ENCODE data around the gene RGP1.

The RGP1 gene

DNA sequence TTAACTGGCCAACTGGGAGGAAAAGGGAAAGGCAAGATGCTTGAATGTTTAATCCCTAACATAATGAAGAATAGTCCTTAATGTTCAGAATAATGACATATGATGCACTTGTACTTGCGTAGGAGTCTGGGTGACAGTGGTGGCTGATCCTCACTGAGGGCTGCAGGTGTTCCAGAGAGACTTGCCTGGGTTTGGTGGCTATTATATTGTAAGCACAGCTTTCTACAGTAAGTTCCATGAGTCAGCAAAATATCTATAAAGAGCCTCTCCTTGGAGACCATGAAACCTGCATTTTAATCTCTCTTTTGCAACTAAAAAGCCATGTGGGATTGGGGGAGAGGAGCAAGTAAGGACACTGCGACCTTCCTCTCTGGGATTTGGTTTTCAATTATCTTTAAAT lies 40.5 kb downstream of the RGP1 start:
- Mint-ChIP-seq H3K27me3 (ENCODE audit: low read depth) (no peaks in the 10 kb centered on the region), H3K36me3 (ENCODE audit: low read depth) (peaks cover 13% of the 10 kb centered on the region), H3K27ac (no peak overlapping the region), H3K9me3 (no peaks in the 10 kb centered on the region), H3K4me1 (ENCODE audit: low read depth) (peaks cover 11% of the 10 kb centered on the region), H3K4me3 (no peak overlapping the region)
- no peak for DNase-seq (ENCODE audit: low spot score)

- peaks cover 13% of the 10 kb centered on the region for H3K36me3 Mint-ChIP-seq (ENCODE audit: low read depth)
- no peak for DNase-seq (ENCODE audit: low spot score)
These were observed 40.9 kb downstream of the RGP1 start for GRCh38 chr9:35790025-35790384.

GRCh38 chr9:35790385-35791296 lies 41.6 kb downstream of the RGP1 start:
- H3K4me3 Mint-ChIP-seq: no peak overlapping the region
- H3K27me3 Mint-ChIP-seq (ENCODE audit: low read depth): no peaks in the 10 kb centered on the region
- no peaks in the 10 kb centered on the region for H3K9me3 Mint-ChIP-seq
- no peak overlapping the region for H3K27ac Mint-ChIP-seq
- H3K4me1 Mint-ChIP-seq (ENCODE audit: low read depth): peaks cover 16% of the 10 kb centered on the region
- DNase-seq (ENCODE audit: low spot score): peak; percentile 31
- peaks cover 13% of the 10 kb centered on the region for H3K36me3 Mint-ChIP-seq (ENCODE audit: low read depth)

More at GRCh38 chr9:35790025-35790384, 40.9 kb downstream of the RGP1 start:
- no peak overlapping the region for H3K27ac Mint-ChIP-seq
- H3K9me3 Mint-ChIP-seq: no peaks in the 10 kb centered on the region
- H3K4me1 Mint-ChIP-seq (ENCODE audit: low read depth): peaks cover 13% of the 10 kb centered on the region
- H3K4me3 Mint-ChIP-seq: no peak overlapping the region
- H3K27me3 Mint-ChIP-seq (ENCODE audit: low read depth): no peaks in the 10 kb centered on the region

- no peaks in the 10 kb centered on the region for H3K27me3 Mint-ChIP-seq (ENCODE audit: low read depth)
- peaks cover 8% of the 10 kb centered on the region for H3K36me3 Mint-ChIP-seq (ENCODE audit: low read depth)
- H3K4me1 Mint-ChIP-seq (ENCODE audit: low read depth): peaks cover 19% of the 10 kb centered on the region
- H3K4me3 Mint-ChIP-seq: no peak within 1 kb of the TSS
- DNase-seq (ENCODE audit: low spot score): no peak
- H3K27ac Mint-ChIP-seq: no peak within 1 kb of the TSS
- no peaks in the 10 kb centered on the region for H3K9me3 Mint-ChIP-seq
These were observed 42.3 kb downstream of the RGP1 start, which contains the start of gene NPR2 for GRCh38 chr9:35791297-35791921. Gene NPR2, plus strand, starts transcription at chr9:35791591. Its CDS starts 818 bp downstream, at chr9:35792409.

- no peak for DNase-seq (ENCODE audit: low spot score)
- Mint-ChIP-seq H3K36me3 (ENCODE audit: low read depth) (peaks cover 7% of the 10 kb centered on the region), H3K4me3 (no peak overlapping the region), H3K9me3 (no peaks in the 10 kb centered on the region), H3K4me1 (ENCODE audit: low read depth) (peaks cover 22% of the 10 kb centered on the region), H3K27ac (no peak overlapping the region), H3K27me3 (ENCODE audit: low read depth) (no peaks in the 10 kb centered on the region)
These were observed 43.1 kb downstream of the RGP1 start for GRCh38 chr9:35792024-35792813.

DNA sequence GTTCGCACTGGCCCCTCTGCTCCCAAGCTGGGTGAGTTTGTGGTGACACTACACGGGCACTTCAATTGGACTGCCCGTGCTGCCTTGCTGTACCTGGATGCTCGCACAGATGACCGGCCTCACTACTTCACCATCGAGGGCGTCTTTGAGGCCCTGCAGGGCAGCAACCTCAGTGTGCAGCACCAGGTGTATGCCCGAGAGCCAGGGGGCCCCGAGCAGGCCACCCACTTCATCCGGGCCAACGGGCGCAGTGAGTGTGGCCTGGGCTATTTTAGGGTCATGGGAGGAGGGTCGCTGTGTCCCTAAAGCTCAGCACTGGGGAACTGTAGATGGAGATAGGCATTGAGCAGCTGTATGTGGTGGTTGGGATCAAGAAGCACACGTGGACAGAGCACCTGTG lies 43.7 kb downstream of the RGP1 start:
- no peaks in the 10 kb centered on the region for H3K27me3 Mint-ChIP-seq (ENCODE audit: low read depth)
- no peak for DNase-seq (ENCODE audit: low spot score)
- peak overlapping the region; percentile 67 for H3K27ac Mint-ChIP-seq
- no peak overlapping the region for H3K4me3 Mint-ChIP-seq
- peaks cover 1% of the 10 kb centered on the region for H3K36me3 Mint-ChIP-seq (ENCODE audit: low read depth)
- peaks cover 25% of the 10 kb centered on the region for H3K4me1 Mint-ChIP-seq (ENCODE audit: low read depth)
- no peaks in the 10 kb centered on the region for H3K9me3 Mint-ChIP-seq

DNA sequence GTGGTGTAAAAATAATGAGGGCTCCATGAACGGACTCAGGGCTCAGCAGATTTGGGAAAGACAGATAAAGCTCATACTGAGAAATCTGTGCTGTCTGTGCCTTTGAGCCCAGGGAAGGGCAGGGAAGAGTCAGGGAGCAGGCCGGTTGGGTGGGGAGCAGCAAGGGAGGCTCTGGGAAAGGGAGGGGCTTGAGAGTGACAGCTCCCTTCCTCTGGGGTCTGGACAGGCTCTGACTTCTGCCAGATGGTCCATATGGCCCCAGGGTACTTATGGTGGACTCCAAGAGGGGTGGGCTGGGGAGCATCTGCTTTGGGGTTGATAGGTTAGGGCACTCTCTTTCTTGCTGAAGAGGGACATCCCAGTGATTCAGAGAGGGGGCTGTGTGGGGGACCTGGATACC lies 44.4 kb downstream of the RGP1 start:
- Mint-ChIP-seq H3K4me1 (ENCODE audit: low read depth) (peaks cover 28% of the 10 kb centered on the region), H3K4me3 (no peak overlapping the region), H3K36me3 (ENCODE audit: low read depth) (peaks cover 1% of the 10 kb centered on the region), H3K9me3 (no peaks in the 10 kb centered on the region), H3K27ac (no peak overlapping the region), H3K27me3 (ENCODE audit: low read depth) (no peaks in the 10 kb centered on the region)
- DNase-seq (ENCODE audit: low spot score): no peak

DNA sequence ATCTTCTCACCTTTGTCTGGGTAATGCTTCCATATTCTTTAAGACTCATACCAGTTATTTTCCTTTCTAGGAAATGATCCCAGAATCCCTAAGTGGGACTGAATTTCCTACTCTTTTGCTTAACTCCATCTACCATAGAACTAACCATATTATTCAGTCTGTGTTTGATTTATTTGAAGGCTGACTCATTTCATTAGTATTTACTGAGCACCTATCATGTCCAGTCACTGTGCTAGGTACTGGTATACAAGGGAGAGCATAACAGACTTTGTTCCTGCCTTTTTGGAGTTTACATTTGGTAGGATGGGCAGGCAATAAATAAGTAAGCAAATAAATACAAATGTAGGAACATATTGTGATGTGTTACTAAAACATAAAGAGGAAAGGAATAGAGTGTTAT lies 46.6 kb downstream of the RGP1 start:
- H3K27ac Mint-ChIP-seq: no peak overlapping the region
- no peak for DNase-seq (ENCODE audit: low spot score)
- H3K4me1 Mint-ChIP-seq (ENCODE audit: low read depth): peaks cover 27% of the 10 kb centered on the region
- no peaks in the 10 kb centered on the region for H3K27me3 Mint-ChIP-seq (ENCODE audit: low read depth)
- peaks cover 5% of the 10 kb centered on the region for H3K36me3 Mint-ChIP-seq (ENCODE audit: low read depth)
- H3K9me3 Mint-ChIP-seq: no peaks in the 10 kb centered on the region
- no peak overlapping the region for H3K4me3 Mint-ChIP-seq

- DNase-seq (ENCODE audit: low spot score): no peak
- Mint-ChIP-seq H3K9me3 (no peaks in the 10 kb centered on the region), H3K4me1 (ENCODE audit: low read depth) (peaks cover 27% of the 10 kb centered on the region), H3K36me3 (ENCODE audit: low read depth) (peaks cover 10% of the 10 kb centered on the region), H3K27ac (peak overlapping the region; percentile 44), H3K27me3 (ENCODE audit: low read depth) (no peaks in the 10 kb centered on the region), H3K4me3 (no peak overlapping the region)
These were observed 48.4 kb downstream of the RGP1 start for GRCh38 chr9:35797311-35798109.

DNA sequence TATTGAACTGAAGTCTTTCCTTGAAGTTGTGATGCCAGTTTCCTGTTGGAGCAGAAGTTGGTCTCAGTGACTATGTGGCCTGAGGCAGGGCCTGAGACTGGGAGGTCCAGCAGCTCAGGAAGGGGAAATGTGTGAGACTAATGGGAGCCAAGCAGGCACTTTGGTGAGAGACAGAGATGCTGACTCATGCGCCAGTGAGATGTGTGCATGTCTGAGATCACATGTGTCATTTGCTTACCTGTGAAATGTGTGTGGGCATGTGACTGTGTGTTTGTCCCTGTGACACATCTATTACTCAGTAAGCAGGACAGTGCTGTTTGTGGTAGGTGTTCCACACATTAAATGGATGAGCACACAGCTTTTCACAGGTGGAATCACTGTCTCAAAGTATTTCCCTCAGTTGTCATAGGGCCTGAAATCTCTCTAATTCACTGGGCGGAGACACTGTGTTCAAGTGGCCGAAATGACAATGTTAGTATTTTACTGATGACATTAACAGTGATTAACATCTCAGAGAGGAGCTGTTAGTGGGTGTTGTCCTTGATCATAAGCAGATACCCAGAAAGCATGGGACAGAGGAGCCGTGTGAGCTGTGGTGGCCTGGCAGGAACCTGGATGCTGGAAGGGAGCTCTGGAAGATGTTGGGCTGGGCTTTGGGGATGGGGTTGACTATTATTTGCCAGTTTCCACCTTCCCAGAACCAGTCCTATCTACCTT lies 49.7 kb downstream of the RGP1 start:
- no peak overlapping the region for H3K27ac Mint-ChIP-seq
- H3K4me3 Mint-ChIP-seq: no peak overlapping the region
- peak; percentile 63 for DNase-seq (ENCODE audit: low spot score)
- H3K9me3 Mint-ChIP-seq: no peaks in the 10 kb centered on the region
- peaks cover 23% of the 10 kb centered on the region for H3K4me1 Mint-ChIP-seq (ENCODE audit: low read depth)
- H3K36me3 Mint-ChIP-seq (ENCODE audit: low read depth): peaks cover 11% of the 10 kb centered on the region
- H3K27me3 Mint-ChIP-seq (ENCODE audit: low read depth): no peaks in the 10 kb centered on the region

- DNase-seq (ENCODE audit: low spot score): no peak
- Mint-ChIP-seq H3K9me3 (no peaks in the 10 kb centered on the region), H3K27ac (no peak overlapping the region), H3K4me3 (no peak overlapping the region), H3K36me3 (ENCODE audit: low read depth) (peaks cover 15% of the 10 kb centered on the region), H3K4me1 (ENCODE audit: low read depth) (peaks cover 14% of the 10 kb centered on the region), H3K27me3 (ENCODE audit: low read depth) (no peaks in the 10 kb centered on the region)
These were observed 51.4 kb downstream of the RGP1 start for GRCh38 chr9:35800530-35800929.

DNA sequence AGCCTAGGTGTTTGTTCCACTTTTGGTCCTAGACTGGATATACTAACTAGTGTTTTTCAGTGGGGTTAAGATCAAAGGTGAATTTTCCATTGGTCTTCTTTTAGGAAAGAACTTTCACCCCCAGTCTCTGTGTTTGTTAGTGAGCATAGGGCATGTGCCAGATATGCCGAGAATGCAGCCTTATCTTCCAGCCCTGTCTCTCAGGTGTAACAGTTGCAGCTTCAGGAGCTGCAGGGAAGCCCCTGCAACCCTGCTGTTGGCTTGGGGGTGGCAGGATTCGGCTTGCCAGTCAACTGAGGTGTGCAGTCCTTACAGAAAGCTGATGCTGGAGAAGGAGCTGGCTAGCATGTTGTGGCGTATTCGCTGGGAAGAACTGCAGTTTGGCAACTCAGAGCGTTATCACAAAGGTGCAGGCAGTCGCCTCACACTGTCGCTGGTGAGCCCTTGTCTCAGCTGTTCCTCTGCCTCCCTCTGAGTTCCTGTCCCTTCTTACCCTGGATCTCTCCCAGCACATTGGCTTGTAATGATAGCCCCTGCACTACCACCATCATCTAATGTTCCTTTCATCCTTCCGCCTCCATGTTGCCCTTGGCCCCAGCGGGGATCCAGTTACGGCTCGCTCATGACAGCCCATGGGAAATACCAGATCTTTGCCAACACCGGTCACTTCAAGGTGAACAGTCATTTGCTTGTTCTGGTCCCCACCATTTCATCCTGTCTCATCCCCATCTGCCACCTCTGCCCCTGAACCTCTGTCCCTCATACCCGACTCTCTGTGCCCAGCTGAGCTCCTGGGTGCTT lies 52.4 kb downstream of the RGP1 start:
- H3K27ac Mint-ChIP-seq: no peak overlapping the region
- DNase-seq (ENCODE audit: low spot score): no peak
- peaks cover 11% of the 10 kb centered on the region for H3K4me1 Mint-ChIP-seq (ENCODE audit: low read depth)
- H3K36me3 Mint-ChIP-seq (ENCODE audit: low read depth): peaks cover 17% of the 10 kb centered on the region
- no peak overlapping the region for H3K4me3 Mint-ChIP-seq
- no peaks in the 10 kb centered on the region for H3K27me3 Mint-ChIP-seq (ENCODE audit: low read depth)
- no peaks in the 10 kb centered on the region for H3K9me3 Mint-ChIP-seq
